HG03097 (cell line): ENCODE data around the gene RAP1GAP2.
"Not testable (repeated sequence)": the region's sequence is repeated elsewhere in the genome, so short reads cannot be mapped to it uniquely, and the experiment has no call there.

Source experiments
- ATAC-seq: cut with Tn5 transposase; IDR thresholded peaks from one replicate; pipeline ENCODE4 v1.9.1; 2021; ENCODE audit not compliant: unreplicated experiment, low FRiP score

RAP1GAP2 gene

DNA sequence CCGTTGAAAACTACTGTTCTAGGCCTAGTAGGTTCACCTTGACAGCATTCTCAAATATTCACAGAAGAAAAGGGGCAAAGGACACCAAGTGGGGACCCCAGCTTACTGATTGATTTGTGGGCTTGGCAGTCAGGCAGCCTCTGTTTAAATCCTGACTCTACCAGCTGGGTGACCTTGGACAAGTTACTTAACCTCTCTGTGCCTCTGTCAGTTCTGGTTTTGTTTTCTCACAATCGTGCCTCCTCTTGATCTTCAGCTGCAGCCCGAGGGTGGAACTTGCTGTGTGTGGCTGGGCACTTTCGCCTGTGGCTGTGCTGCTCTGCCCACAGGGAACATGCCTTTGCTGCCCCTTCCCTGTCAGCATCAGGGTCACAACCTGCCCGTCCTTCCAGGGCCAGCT, 17.8 kb downstream of the RAP1GAP2 start:
- no peak for ATAC-seq

DNA sequence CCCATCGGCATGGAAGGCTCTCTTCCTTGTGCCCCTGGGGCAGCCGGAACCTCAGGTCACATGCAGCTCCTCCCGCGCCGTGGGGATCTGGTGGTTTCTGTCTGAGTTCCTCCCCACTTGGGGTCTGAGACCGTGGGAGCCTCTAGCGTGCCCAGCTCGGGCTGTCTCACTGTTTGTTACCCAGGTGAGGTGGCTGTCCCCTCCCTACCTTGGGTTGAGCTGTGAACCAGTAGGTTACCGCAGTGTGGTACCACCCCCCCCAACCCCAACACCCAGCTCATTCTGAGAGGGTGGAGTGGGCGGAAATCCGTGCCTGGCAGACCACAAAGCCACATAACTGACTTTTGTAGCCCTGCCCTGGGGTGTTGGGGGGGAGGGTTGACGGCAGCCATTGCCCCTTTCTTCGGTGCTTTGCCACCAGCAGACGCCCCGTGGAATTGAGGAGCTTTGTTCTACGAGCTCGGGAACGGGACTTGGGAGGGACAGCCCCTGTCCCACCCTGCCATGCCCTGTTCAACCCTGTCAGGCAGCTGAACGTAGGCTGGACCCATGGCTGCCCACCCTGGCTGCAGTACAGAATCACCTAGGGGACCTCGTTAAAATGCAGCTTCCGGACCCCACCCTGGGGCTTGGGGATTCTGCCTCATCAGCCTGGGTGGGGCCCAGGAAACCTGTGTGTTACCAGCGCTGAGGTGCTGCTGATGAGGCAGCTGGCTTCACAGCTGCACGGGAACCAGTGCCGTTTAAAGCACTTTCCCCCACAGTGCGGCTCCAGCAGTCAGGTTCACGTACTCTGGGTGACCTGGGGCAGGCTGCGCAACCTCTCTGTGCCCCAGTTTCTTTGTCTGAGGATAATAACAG, 18.5 kb downstream of the RAP1GAP2 start:
- peak; percentile 66 for ATAC-seq

DNA sequence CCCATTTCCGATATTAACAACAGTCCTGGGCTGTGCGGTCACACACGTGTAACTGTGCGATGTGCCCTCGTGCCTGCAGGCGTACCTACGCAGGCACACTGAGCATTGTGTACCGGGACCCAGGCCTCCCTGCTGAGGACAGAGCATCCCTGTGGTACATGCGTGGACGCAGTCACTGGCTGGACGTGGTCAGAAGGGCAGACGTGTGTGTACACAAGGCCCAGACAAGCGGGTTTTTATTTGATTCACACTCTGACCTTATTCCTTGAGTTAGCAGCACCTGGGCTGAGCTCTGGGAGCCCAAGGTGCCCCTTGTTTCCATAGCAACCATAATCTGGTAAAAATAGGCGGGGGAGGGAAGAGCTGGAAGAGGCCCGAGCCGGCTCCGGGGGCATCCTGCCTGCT, 19.5 kb downstream of the RAP1GAP2 start:
- ATAC-seq = no peak

DNA sequence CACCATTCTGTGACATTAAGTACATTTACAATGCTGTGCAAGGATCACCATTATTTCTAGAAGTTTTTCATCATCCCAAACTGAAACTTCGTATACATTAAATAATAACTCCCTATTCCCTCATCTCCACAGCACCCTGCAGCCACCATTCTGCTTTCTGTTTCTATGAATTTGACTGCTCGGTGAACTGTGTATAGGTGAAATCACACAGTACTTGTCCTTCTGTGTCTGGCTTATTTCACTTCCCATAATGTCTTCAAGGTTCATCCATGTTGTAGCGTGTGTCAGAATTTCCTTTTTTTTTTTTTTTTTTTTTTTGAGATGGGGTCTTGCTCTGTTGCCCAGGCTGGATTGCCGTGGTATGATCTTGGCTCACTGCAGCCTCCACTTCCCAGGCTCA, 20.4 kb downstream of the RAP1GAP2 start:
- no peak for ATAC-seq

DNA sequence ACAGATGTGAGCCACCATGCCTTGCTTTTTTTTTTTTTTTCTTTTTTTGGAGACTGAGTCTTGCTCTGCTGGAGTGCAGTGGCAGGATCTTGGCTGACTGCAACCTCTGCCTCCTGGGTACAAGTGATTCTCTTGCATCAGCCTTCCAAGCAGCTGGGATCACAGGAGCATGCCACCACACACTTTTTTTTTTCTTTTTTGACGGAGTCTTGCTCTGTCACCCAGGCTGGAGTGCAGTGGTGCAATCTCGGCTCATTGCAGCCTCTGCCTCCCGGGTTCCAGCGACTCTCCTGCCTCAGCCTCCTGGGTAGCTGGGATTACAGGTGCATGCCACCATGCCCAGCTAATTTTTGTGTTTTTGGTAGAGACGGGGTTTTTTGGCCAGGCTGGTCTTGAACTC, 23.1 kb downstream of the RAP1GAP2 start:
- ATAC-seq = not testable (repeated sequence)

DNA sequence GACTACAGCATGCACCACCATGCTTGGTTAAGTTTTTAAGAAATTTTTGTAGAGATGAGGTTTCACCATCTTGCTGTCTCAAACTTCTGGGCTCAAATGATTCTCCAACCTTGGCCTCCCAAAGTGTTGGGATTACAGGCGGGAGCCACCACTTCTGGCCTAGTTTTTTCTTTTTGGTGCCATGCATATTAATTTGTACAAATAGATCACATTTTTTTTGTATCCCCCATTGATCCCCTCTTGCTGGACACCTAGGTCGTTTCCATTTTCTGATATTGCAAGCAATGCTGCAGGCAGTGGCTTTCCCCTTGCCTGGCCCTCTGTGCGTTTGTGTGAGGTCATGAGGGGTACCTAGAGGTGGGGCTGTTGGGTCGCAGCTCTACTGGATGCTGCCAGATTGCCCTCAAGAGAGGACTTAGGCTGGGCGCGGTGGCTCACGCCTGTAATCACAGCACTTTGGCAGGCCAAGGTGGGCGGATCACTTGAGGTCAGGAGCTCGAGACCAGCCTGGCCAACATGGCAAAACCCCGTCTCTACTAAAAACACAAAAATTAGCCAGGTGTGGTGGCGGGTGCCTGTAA, 23.8 kb downstream of the RAP1GAP2 start:
- no peak for ATAC-seq

DNA sequence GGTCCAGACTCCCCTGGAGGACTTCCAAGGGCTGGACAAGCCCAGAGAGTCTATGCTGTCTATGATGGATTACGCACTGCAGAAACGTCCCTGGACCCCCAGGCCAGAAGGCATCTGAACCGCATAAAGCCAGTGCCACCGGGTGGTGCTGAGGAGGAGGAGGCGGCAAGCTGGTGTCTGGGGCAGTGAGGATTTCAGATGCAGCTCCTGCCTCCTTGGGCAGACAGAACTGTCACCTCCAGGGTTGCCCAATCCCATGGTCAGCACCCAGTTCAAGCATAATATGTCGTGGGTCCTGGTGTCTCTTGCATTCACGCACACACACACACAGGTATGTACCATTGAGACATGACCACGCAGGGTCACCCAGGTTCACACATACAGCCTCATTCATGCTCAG, 25.6 kb downstream of the RAP1GAP2 start:
- ATAC-seq = no peak

DNA sequence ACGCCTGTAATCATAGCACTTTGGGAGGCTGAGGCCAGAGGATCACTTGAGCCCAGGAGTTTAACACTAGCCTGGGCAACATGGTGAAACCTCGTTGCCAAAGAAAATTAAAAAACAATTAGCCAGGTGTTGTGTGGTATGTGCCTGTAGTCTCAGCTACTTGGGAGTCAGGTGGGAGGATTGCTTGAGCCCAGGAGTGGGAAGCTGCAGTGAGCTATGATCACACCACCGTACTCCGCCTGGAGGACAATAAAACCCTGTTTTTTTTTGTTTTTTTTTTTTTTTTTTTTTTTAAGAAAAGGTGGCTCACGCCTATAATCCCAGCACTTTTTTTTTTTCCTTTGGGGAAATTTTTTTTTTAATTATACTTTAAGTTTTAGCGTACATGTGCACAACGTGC, 26.1 kb downstream of the RAP1GAP2 start:
- ATAC-seq = no peak

DNA sequence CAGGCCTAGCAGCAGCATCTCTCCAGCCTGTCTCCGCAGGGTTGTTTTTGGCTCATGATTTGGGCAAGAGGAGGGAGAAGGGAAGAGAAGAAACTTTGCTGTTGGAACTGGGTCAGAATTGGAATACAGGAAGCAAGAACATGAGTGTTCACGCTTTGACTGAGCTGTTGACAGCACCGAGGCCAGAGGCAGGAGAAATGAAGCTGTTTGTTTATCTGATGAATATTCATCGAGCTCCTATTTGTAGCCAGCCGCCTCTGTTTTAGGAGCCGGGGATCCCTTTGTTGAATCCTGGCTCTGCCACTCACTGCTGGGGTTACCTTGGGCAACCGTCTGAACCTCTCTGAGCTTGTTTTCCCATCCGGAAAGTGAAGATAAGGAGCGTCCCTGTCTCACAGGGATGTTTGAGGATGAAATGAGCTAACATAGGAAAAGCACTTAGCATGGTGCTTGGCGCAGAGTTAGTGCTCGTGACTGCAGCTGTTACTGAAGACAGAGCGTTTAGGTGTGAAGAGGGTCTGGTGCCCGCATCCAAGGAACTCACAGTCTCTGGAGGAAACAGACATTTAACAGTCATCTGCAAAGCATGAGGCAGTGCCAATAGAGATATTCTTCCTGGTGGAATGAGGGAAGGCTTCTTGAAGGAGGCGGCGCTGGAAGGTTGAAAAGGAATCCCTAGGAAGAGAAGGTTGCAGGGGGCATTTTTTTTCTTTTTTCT, 29.2 kb downstream of the RAP1GAP2 start:
- no peak for ATAC-seq

DNA sequence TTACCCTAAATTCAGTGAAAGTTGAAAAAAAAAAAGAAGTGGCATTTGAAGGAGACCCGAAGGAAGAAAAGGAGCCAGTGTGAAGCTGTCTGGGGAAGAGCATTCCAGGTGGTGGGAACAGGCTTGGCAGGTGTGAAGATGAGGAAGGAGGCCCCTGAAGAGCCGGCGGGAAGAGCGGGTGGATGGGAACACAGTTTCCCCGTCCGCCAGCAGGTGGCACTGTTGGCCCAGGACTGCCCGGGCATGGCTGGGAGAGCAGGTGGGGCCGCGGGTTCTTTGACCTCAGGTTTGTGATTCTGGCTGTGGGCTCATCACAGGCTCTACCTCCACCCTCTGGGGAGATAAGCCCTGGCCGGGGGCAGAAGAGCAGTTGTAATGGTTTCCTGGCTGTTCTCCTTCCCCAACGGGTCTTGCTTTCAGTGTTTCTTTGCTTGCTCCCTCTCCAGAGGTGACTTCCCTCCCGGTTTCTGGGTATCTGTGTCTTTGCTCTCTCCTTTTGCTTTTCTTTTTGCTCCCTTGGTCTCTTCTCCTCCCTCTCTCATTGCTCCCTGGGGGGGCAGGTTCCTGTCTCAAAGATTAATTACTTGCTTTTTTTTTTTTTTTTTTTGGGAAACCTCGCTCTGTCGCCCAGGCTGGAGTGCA, 32.3 kb downstream of the RAP1GAP2 start:
- no peak for ATAC-seq

DNA sequence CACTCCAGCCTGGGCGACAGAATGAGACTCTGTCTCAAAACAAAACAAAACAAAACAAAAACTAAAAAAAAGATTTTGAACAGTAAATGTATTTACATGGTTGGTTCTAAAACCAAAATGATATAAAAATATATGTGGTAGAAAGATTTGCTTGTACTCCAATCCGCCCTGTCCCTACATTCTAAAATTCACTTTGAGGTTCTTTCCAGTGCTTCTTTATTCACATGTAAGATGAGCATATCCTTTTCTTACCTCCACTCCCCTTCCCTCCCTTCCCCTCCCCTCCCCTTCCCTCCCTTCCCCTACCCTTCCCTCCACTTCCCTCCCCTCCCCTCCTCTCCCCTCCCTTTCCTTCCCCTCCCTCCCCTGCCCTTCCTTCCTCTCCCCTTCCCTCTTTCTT, 34.4 kb downstream of the RAP1GAP2 start:
- no peak for ATAC-seq

DNA sequence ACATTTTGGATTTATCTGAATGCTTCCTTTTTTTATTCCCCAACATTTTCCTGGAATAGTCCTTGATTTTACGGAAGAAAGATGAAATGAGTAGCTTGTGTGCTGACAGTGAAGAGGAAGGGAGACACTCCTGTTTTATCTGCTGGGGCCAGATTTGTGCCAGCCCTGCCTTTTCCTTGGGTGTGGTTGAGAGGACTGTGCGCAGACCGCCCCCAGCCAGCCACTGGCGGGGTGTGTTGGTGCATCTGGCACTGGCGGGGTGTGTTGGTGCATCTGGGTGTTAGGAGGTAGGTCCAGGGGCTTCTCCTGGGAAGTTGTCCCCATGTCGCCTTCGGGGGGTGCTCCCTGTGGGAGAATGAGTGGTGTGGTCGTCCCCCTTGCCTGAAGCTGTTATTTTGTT, 39.5 kb downstream of the RAP1GAP2 start:
- ATAC-seq = no peak

DNA sequence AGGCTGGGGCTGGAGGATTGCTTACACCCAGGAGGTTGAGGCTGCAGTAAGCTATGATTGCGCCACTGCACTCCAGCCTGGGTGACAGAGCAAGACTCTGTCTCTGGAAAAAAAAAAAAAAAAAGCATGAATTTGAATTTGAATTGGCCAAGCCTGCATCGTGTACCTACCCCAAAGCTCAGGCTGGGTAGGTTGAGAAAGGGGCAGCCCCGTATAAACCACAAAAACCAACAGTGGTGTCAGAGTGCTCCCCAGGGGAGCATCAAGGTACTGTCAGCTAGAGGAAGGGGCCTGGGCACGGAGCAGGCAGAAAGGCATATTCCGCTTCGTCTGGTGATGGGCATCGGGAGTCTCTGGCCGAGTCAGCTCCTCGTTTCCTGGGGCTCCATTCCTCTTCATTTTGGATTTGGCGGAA, 40.9 kb downstream of the RAP1GAP2 start:
- ATAC-seq = peak; percentile 68

DNA sequence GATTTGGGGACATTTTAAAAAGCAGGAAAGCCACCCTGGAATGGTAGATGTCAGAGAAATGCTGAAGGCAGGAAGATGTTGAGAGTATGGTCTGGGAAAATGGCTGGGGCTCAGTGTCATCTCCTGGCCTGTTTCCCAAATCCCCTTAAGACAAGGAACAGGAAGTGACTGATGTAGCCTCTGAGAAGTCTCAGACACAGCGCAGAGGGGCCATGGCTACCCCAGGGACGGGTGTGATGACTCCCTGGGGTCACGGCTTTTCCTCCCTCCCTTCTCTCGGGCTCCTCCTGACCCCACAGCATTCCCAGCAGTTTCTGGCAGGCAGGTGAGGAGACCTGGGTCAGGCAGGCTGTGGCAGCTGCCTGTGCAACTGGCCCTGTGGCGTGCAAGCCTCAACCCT, 45.4 kb downstream of the RAP1GAP2 start:
- no peak for ATAC-seq

DNA sequence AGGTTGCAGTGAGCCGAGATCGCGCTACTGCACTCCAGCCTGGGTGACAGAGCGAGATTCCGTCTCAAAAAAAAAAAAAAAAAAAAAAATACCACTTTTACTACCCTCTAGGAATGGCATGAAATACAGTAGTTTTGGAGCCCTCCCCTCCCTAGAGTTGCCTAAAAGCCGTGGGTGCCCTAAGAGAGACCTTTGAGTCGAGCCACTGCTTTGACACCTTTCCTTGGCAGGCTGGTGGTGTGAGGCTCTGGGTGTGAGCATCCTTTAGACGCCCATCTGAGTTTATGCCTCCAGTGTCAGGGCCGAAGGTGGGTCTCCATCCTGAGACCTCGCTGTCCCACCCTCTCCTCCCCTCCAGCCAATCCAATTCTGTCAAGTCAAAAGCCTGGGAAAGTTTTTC, 46.2 kb downstream of the RAP1GAP2 start:
- no peak for ATAC-seq

DNA sequence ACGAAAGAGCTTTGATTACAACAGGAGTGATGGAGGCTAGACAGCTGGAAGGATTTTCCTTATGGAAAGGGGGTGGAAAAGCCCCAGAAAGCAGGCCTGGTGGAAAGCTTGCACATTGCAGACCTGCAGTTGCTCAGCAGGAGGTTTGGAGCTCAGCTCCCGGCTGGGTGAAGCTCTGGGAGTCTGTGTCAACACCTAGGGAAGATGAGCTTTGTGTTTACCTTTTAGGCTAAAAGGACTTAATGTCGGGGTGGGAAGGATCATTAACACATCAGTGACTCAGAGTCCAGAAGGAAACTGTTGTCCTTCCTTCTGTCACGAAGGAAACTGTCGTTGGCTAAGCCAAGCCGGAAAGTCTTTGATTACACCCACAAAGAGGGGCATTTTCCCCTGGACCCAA, 48.2 kb downstream of the RAP1GAP2 start:
- ATAC-seq = no peak

DNA sequence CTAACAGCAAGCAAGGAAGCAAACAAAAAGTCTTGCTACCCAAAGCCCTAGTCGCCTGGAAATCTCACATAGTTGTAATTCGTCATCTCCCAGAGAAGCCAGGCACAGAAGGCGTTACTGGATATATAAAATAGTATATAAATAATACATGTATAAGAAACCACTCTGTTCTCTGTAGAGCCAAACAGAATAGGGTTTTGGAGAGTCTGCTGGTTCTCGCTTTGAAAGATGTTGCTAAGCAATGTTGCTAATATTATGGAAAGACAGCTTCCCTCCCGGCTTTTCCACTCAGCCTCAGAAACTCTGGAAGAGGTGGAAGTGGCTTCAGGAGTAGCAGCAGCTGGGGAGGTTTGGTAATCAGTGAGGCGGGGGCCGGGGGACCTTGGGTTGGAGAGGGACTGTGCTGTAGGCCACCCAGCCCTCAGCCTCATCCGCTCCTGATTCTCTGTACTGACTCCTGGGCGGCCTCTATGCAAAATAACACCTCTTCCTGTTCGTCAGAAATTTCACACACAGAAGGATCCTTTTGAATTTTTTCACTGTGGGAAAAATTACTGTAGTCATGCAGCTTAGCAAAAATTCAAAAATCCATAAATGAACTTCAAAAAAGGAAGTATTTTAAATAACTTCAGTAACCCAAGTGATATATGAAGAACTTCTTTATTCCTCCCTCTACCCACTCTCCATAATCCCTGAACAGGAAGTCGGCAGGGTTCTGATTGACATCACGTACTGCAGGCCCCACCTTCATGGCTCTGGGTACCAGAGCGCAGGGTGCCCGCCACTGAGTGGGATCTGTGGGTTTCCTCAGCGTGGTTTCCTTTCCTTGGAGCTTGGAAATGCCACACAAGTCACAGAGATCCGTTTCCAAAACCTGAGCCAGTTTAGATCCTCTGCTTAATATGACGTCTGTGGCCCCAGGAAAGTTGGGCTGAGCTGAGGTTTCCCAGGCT, 51.4 kb downstream of the RAP1GAP2 start:
- ATAC-seq = no peak

DNA sequence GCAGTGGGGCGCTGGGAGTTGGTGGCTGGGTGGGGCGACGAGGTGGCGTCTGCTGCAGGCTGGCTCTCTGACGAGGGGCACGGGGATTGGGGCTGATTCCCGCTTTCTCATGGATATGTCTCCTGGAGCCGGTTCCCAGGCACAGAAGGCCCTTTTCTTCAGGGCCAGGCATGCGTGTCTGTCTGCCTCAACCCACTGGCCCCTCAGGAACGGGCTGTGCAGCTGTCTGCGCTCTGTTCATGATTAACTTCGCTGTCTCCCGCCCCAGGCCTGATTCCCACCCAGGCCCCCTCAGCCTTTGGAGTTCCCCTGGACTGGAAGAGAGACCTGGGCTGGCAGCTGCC, 53.1 kb downstream of the RAP1GAP2 start:
- no peak for ATAC-seq

DNA sequence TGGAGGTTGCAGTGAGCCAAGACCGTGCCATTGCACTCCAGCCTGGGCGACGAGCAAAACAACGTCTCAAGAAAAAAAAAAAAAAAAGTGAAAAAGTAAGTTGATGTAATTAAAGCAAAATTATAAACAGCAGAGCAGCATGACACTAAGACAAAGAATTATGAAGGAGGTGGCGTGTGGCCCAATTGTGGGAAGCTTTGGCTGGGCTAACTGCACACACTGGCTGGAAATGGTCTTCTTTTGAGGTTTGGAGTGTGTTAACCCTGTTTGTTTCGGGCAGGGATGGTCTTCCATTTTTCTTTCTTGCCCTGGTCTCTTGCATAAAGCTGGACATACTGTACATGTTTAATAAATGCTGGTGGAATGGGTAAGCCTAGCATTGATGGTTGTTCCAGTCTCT, 54.8 kb downstream of the RAP1GAP2 start:
- no peak for ATAC-seq

DNA sequence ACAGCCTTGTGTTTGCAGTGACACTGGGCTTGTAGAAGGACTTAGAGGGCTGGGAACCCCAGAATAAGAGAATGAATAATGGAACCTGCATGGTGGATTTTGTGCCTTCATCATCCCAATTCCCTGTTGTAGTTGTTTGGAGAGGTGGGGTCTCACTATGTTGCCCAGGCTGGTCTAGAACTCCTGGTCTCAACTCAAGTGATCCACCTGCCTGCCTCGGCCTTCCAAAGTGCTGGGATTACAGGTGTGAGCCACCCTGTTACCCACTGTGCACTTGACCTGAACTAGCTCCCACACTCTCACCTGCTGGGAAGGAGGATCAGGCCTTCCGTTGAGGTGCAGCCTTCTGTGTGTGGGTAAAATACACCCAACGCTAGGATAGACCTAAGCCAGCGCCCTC, 55.4 kb downstream of the RAP1GAP2 start:
- ATAC-seq = no peak
